Activated CD8-positive, alpha-beta T cell treated with anti-CD3 and anti-CD28 coated beads for 36 hours (primary cell): Measurements from ENCODE around the gene CORO1C. TPM values are rescaled to one million over a fixed set of nuclear protein-coding genes. Genes with fewer than 3 reads are reported as not detected.

Experiments
- ATAC-seq: fragments of 200-7000 bp; cut with Tn5 transposase; one replicate; pipeline ENCODE4 v1.10.0; 2021; ENCODE audit warnings: mild to moderate bottlenecking, moderate library complexity
- CTCF ChIA-PET: fragments of 350-600 bp; sonication (Branson Sonifier 250); formaldehyde crosslinking; loops from one replicate; lab custom pipeline; 2021; ENCODE audit warnings: antibody characterized with exemption; lab: Charles Lee
- POLR2A ChIA-PET: fragments of 350-600 bp; sonication (Branson Sonifier 250); formaldehyde crosslinking; loops from one replicate; lab custom pipeline; 2021; ENCODE audit warnings: antibody characterized with exemption; lab: Charles Lee
- DNase-seq: peaks from one replicate; pipeline ENCODE4 v3.0.0-alpha.2; 2020
- H3K27ac Mint-ChIP-seq: one replicate; pipeline ENCODE4 v1.8.0; 2021; ENCODE audit warnings: mild to moderate bottlenecking, mixed read lengths
- H3K27me3 Mint-ChIP-seq: one replicate; pipeline ENCODE4 v1.8.0; 2021; ENCODE audit warnings: mixed read lengths
- H3K36me3 Mint-ChIP-seq: one replicate; pipeline ENCODE4 v1.8.0; 2021; ENCODE audit warnings: low read depth, mixed read lengths
- H3K4me1 Mint-ChIP-seq: one replicate; pipeline ENCODE4 v1.8.0; 2021; ENCODE audit warnings: low read depth, mixed read lengths
- H3K4me3 Mint-ChIP-seq: one replicate; pipeline ENCODE4 v1.8.0; 2021; ENCODE audit warnings: mild to moderate bottlenecking, moderate library complexity, mixed read lengths
- H3K9me3 Mint-ChIP-seq: one replicate; pipeline ENCODE4 v1.8.0; 2021; ENCODE audit warnings: mixed read lengths
- CTCF ChIP-seq: fragments of 200-600 bp; IDR thresholded peaks from one replicate; pipeline ENCODE4 v1.8.0; 2022; ENCODE audit warnings: antibody characterized with exemption, mild to moderate bottlenecking
- intact Hi-C: fragments of 100-400 bp; cut with micrococcal nuclease; formaldehyde crosslinking; loops from one replicate; pipeline ENCODE4 v1.10.0; 2022
- total RNA-seq, 2 experiments: library from RNA; stranded (reverse); gene quantifications; one replicate each; pipeline ENCODE4 v1.2.3, GENCODE V29; 2021

CORO1C gene
- total RNA-seq, 2 experiments from 2014 or later = 90.1 to 98.9 TPM

- intact Hi-C loops = no loop called here
- CTCF ChIA-PET = interaction anchor here (1.6 to 15.6 kb wide), 3 partner anchors 18 to 337 kb away, joined by 3 to 645 read pairs (median 245); partner anchors contain the start of genes ISCU, SART3 and SELPLG
- Mint-ChIP-seq H3K9me3 (peaks cover 15% of the 10 kb centered on the region), H3K36me3 (peaks cover 12% of the 10 kb centered on the region), H3K4me3 (no peak overlapping the region), H3K27ac (peak overlapping the region; percentile 28), H3K4me1 (peaks cover 46% of the 10 kb centered on the region), H3K27me3 (no peaks in the 10 kb centered on the region)
- TF ChIP-seq CTCF = no peak
- ATAC-seq (no peak), DNase-seq (no peak)
- POLR2A ChIA-PET = interaction anchor here (1.0 to 5.7 kb wide), 3 partner anchors 14 to 44 kb away, joined by 3 to 70 read pairs (median 3); no protein-coding TSS in a partner anchor
Observed at GRCh38 chr12:108614041-108614440, 117.3 kb downstream of the CORO1C start.

DNA sequence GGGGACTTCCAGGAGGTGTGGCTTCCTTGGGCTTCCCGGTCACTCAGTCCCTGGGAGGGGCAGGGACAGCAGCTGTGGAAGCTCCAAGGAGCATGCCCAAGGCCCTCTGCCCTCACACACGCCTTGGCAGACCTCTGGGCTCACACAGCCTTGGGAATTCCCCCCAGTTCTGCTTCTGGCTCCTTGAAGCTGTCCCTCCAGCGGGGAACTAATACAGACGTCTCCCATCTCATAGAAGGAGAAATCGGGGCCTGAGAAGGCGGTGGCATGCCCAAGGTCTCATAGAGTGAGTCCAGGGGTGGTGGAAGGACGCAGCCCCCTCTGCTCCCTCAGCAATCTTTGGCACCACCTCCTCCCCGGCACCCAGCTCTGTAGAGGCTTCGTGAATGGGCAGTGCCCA, 117.8 kb downstream of the CORO1C start:
- no peak for TF ChIP-seq CTCF
- Mint-ChIP-seq H3K27me3 (no peaks in the 10 kb centered on the region), H3K27ac (no peak overlapping the region), H3K4me3 (no peak overlapping the region), H3K4me1 (peaks cover 44% of the 10 kb centered on the region), H3K36me3 (peaks cover 12% of the 10 kb centered on the region), H3K9me3 (peaks cover 15% of the 10 kb centered on the region)
- intact Hi-C loops = no loop called here
- CTCF ChIA-PET = interaction anchor here (1.6 to 15.6 kb wide), 4 partner anchors 19 to 337 kb away, joined by 3 to 645 read pairs (median 126); partner anchors contain the start of genes ISCU, SART3 and SELPLG
- POLR2A ChIA-PET = no interaction called here
- ATAC-seq (no peak), DNase-seq (no peak)

DNA sequence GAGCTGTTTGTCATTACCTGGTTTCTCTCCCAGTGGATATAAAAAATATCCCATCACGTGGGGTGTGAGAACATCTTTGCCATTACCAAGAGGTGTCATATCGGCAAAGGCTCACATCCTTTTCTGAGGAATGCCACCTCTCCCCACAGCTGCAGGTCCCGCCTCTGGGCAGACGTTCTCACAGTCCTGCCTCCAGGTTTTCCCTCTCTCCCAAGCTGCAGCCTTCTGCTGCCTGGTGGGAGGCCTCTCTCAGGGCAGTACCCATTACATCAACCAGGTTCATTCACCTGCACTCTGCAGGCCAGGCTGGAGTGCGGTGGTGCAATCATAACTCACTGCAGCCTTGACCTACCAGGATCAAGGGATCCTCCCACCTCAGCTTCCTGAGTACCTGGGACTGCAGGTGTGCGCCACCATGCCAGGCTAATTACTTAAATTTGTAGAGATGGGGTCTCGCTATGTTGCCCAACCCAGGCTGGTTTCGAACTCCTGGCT, 118.5 kb downstream of the CORO1C start:
- Mint-ChIP-seq H3K4me1 (peaks cover 38% of the 10 kb centered on the region), H3K36me3 (peaks cover 12% of the 10 kb centered on the region), H3K27ac (no peak overlapping the region), H3K9me3 (peaks cover 15% of the 10 kb centered on the region), H3K4me3 (no peak overlapping the region), H3K27me3 (no peaks in the 10 kb centered on the region)
- ATAC-seq = no peak
- ChIA-PET POLR2A (interaction anchor here (1.2 kb wide), 1 partner anchor 29 kb away, joined by 3 read pairs; no protein-coding TSS in a partner anchor), CTCF (interaction anchor here (0.6 to 15.6 kb wide), 6 partner anchors 12 to 338 kb away, joined by 3 to 645 read pairs (median 3); partner anchors contain the start of genes ISCU and SART3)
- no peak for TF ChIP-seq CTCF
- DNase-seq = no peak
- intact Hi-C loops = no loop called here

DNA sequence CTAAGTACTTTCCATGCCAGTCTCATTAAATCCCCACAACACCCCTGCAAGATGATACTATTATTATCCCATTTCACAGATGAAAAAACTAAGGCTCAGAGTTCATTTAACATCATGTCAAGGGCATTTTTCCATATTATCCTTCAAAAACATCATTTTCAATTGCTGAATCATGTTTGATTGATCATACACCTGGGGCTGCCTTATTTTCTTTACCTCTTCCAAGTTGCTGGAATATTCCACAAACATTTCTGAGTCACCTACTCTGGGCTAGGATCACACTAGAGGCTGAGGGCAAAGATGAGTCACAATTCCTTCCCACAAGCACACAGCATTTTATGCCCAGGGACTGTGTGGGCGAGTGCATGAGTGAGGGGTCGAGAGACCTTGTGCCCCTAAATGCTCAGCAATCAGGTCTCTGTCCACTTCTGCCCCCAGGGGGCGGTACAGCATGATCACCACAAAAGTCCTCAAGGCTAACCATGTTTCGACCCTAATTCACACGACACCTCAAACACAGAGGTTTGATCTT, 119.4 kb downstream of the CORO1C start:
- peak; percentile 61 for TF ChIP-seq CTCF
- Mint-ChIP-seq H3K36me3 (peaks cover 11% of the 10 kb centered on the region), H3K4me1 (peaks cover 30% of the 10 kb centered on the region), H3K27ac (no peak overlapping the region), H3K4me3 (no peak overlapping the region), H3K27me3 (no peaks in the 10 kb centered on the region), H3K9me3 (peaks cover 15% of the 10 kb centered on the region)
- ChIA-PET POLR2A (interaction anchor here (1.2 kb wide), 1 partner anchor 28 kb away, joined by 3 read pairs; no protein-coding TSS in a partner anchor), CTCF (interaction anchor here (1.1 to 15.6 kb wide), 5 partner anchors 45 to 193 kb away, joined by 3 to 645 read pairs (median 5); partner anchors contain the start of genes ISCU and SART3)
- DNase-seq = peak; percentile 83
- intact Hi-C loops = no loop called here
- ATAC-seq = peak; percentile 43
